ENCODE measurements around the gene CAPN1. TPM values are rescaled to one million over a fixed set of nuclear protein-coding genes. Genes with fewer than 3 reads are reported as not detected.

CAPN1 gene
- total RNA-seq, 1 experiment from 2014 or later: 30.7 TPM

- DNase-seq (ENCODE audit: low read depth): no peak
Observed at GRCh38 chr11:65260756-65261590, 79.2 kb downstream of the CAPN1 start.

Other genes with a start within 250 kb of the CAPN1 start
- not detected in 2 replicates for gene GPHA2, start 246.0 kb upstream of the CAPN1 start, total RNA-seq (2014; rRNA removed; shearing (Covaris generic))
- not detected in 2 replicates for gene MAJIN, start 209.8 kb upstream of the CAPN1 start, total RNA-seq (2014; rRNA removed; shearing (Covaris generic))
- gene BATF2, start 185.0 kb upstream of the CAPN1 start, total RNA-seq (2014; rRNA removed; shearing (Covaris generic)): 0.51 TPM in 1 of 2 replicates, not detected in the other
- gene ARL2, start 167.8 kb upstream of the CAPN1 start, total RNA-seq (2014; rRNA removed; shearing (Covaris generic)): 83.4 and 194 TPM in 2 replicates
- gene SNX15, start 154.5 kb upstream of the CAPN1 start, total RNA-seq (2014; rRNA removed; shearing (Covaris generic)): 15.8 and 17.9 TPM in 2 replicates
- 10.8 and 17.0 TPM in 2 replicates for gene SAC3D1, start 140.7 kb upstream of the CAPN1 start, total RNA-seq (2014; rRNA removed; shearing (Covaris generic))
- not detected in 2 replicates for gene NAALADL1, start 123.4 kb upstream of the CAPN1 start, total RNA-seq (2014; rRNA removed; shearing (Covaris generic))
- gene CDCA5, start 97.9 kb upstream of the CAPN1 start, total RNA-seq (2014; rRNA removed; shearing (Covaris generic)): 75.2 and 77.1 TPM in 2 replicates
- 36.6 and 52.9 TPM in 2 replicates for gene ZFPL1, start 97.7 kb upstream of the CAPN1 start, total RNA-seq (2014; rRNA removed; shearing (Covaris generic))
- 333 and 361 TPM in 2 replicates for gene VPS51, start 85.7 kb upstream of the CAPN1 start, total RNA-seq (2014; rRNA removed; shearing (Covaris generic))
- gene TM7SF2, start 70.1 kb upstream of the CAPN1 start, total RNA-seq (2014; rRNA removed; shearing (Covaris generic)): 3.2 and 4.0 TPM in 2 replicates
- 18.2 and 36.9 TPM in 2 replicates for gene ZNHIT2, start 64.2 kb upstream of the CAPN1 start, total RNA-seq (2014; rRNA removed; shearing (Covaris generic))
- 578 and 654 TPM in 2 replicates for gene FAU, start 59.8 kb upstream of the CAPN1 start, total RNA-seq (2014; rRNA removed; shearing (Covaris generic))
- gene MRPL49, start 59.6 kb upstream of the CAPN1 start, total RNA-seq (2014; rRNA removed; shearing (Covaris generic)): 63.2 and 68.2 TPM in 2 replicates
- 8.8 and 11.5 TPM in 2 replicates for gene SYVN1, start 47.4 kb upstream of the CAPN1 start, total RNA-seq (2014; rRNA removed; shearing (Covaris generic))
- gene SPDYC, start 11.7 kb upstream of the CAPN1 start, total RNA-seq (2014; rRNA removed; shearing (Covaris generic)): not detected in 2 replicates
- 26.5 and 31.2 TPM in 2 replicates for gene POLA2, start 80.0 kb downstream of the CAPN1 start, total RNA-seq (2014; rRNA removed; shearing (Covaris generic))
- gene CDC42EP2, start 132.9 kb downstream of the CAPN1 start, total RNA-seq (2014; rRNA removed; shearing (Covaris generic)): 2.8 and 2.9 TPM in 2 replicates
- 47.7 and 47.8 TPM in 2 replicates for gene DPF2, start 151.9 kb downstream of the CAPN1 start, total RNA-seq (2014; rRNA removed; shearing (Covaris generic))
- 0.34 and 0.42 TPM in 2 replicates for gene TIGD3, start 172.8 kb downstream of the CAPN1 start, total RNA-seq (2014; rRNA removed; shearing (Covaris generic))
- 0.23 TPM in 1 of 2 replicates, not detected in the other for gene SLC25A45, start 200.7 kb downstream of the CAPN1 start, total RNA-seq (2014; rRNA removed; shearing (Covaris generic))
- gene FRMD8, start 204.7 kb downstream of the CAPN1 start, total RNA-seq (2014; rRNA removed; shearing (Covaris generic)): 48.9 and 62.3 TPM in 2 replicates
- gene NEAT1, start 240.9 kb downstream of the CAPN1 start, total RNA-seq (2014; rRNA removed; shearing (Covaris generic)): 1.8 and 2.6 TPM in 2 replicates